Measurements from ENCODE around the gene DPP3. TPM values are rescaled to one million over a fixed set of nuclear protein-coding genes. Genes with fewer than 3 reads are reported as not detected.

DPP3 gene
- total RNA-seq, 5 donors from 2014 or later (not counting 1 experiment from before 2014, with no cell fraction given) = 20.7 to 34.6 (median 29.5) TPM

GRCh38 chr11:66476173-66476840, 3.9 kb upstream of the DPP3 start:
- peaks cover 3 to 22% of the 10 kb centered on the region in 2 experiments for H3K4me1 ChIP-seq (ENCODE audit: control insufficient read depth in 1 of 2, extremely low read depth in 1 of 2, insufficient read depth in 2 of 2, low read length in 2 of 2)
- H3K4me1 Mint-ChIP-seq = peaks cover 18 to 22% (median 20%) of the 10 kb centered on the region in 3 donors
- DNase-seq = no peak
- ATAC-seq (replicated peaks in 1 of 4) = no peak
- no peak overlapping the region for H3K4me3 ChIP-seq (ENCODE audit: control insufficient read depth in 1 of 2, extremely low read depth in 1 of 2, low read length in 1 of 2)
- H3K4me3 Mint-ChIP-seq = no peak overlapping the region
- no peaks in the 10 kb centered on the region for H3K27me3 Mint-ChIP-seq
- no peaks in the 10 kb centered on the region for H3K9me3 ChIP-seq
- peaks cover 3% of the 10 kb centered on the region for H3K36me3 Mint-ChIP-seq
- CTCF ChIA-PET = no interaction called here
- 88% methylated on average over 4 of the region's 10 CpGs for WGBS (ENCODE audit: insufficient coverage)
- peak overlapping the region in 1 of 2 donors; percentile 4 for H3K27ac Mint-ChIP-seq
- H3K9me3 Mint-ChIP-seq = no peaks in the 10 kb centered on the region
- no peaks in the 10 kb centered on the region for H3K27me3 ChIP-seq (replicated peaks in 1 of 2; ENCODE audit: control insufficient read depth in 2 of 2, extremely low read depth in 1 of 2, insufficient read depth in 2 of 2, low read length in 1 of 2)
- peaks cover 0 to 6% of the 10 kb centered on the region in 2 donors for H3K36me3 ChIP-seq (ENCODE audit: control insufficient read depth in 2 of 2, extremely low read depth in 1 of 2, insufficient read depth in 1 of 2, low read length in 1 of 2)
- H3K27ac ChIP-seq (ENCODE audit: low read length) = no peak overlapping the region
- POLR2A ChIA-PET = no interaction called here

- Histone ChIP-seq H3K9me3 (no peaks in the 10 kb centered on the region), H3K27me3 (replicated peaks in 1 of 2; ENCODE audit: control insufficient read depth in 2 of 2, extremely low read depth in 1 of 2, insufficient read depth in 2 of 2, low read length in 1 of 2) (no peaks in the 10 kb centered on the region), H3K4me1 (ENCODE audit: control insufficient read depth in 1 of 2, extremely low read depth in 1 of 2, insufficient read depth in 2 of 2, low read length in 2 of 2) (peaks cover 3 to 23% of the 10 kb centered on the region in 2 experiments), H3K4me3 (ENCODE audit: control insufficient read depth in 1 of 2, extremely low read depth in 1 of 2, low read length in 1 of 2) (no peak overlapping the region), H3K27ac (ENCODE audit: low read length) (no peak overlapping the region), H3K36me3 (ENCODE audit: control insufficient read depth in 2 of 2, extremely low read depth in 1 of 2, insufficient read depth in 1 of 2, low read length in 1 of 2) (peaks cover 0 to 6% of the 10 kb centered on the region in 2 donors)
- DNase-seq (no peak), ATAC-seq (replicated peaks in 1 of 4) (no peak)
- ChIA-PET CTCF (no interaction called here), POLR2A (no interaction called here)
- WGBS (ENCODE audit: insufficient coverage) = 94% methylated on average over 8 of the region's 9 CpGs
- peaks cover 18 to 22% (median 20%) of the 10 kb centered on the region in 3 donors for H3K4me1 Mint-ChIP-seq
- peak overlapping the region in 1 of 2 donors; percentile 4 for H3K27ac Mint-ChIP-seq
- H3K4me3 Mint-ChIP-seq = no peak overlapping the region
- peaks cover 3% of the 10 kb centered on the region for H3K36me3 Mint-ChIP-seq
- H3K27me3 Mint-ChIP-seq = no peaks in the 10 kb centered on the region
- H3K9me3 Mint-ChIP-seq = no peaks in the 10 kb centered on the region
Observed at GRCh38 chr11:66476841-66477251, 3.4 kb upstream of the DPP3 start.

DNA sequence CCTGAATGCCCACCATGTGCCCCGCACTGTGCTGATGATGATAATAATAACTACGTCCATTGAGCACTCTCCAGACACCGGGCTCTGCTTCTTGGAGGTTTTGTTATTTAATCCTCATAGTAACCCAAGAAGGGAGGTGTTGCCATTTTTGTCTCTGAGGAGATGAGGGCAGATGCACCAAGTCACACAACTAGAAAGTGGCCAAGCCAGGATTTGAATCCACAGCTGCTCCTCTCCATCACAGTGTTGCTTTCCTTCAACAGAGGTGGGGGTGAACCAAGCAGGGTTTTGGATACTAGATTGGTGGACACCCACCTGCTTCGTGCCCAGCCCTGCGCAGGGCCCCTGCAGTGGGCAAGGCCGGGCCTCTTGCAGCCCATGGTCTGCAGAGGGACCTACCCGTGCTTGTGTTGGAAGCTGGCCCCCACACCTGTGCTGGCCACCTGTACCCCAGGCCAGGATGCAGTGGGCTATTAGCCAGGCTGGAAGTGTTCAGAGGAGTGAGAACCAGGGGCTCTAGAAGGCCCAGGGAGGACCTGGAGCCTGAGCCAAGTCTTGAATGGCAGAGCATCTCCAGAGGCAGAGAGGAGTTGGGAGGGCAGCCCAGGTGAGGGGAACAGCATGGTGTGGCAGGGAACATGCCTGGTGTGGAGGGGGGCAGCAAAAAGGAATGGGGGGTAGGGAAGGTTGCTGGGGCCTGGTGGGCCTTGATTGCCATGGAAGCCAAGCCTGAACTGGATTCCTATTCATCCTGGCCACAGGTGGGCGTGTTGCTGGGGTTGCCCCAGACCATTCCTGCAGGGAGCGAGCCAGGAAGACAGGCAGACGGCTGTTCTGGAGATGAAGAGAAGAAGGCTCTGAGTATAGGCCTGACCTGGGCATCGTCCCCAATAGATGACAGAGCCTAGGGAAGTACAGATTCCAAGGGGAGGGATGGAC, 2.7 kb upstream of the DPP3 start:
- Mint-ChIP-seq H3K36me3 (peaks cover 5% of the 10 kb centered on the region), H3K27me3 (no peaks in the 10 kb centered on the region), H3K4me3 (peak overlapping the region in 2 of 3 donors; percentile 29 to 49), H3K27ac (peak overlapping the region in 1 of 2 donors; percentile 55), H3K4me1 (peaks cover 20 to 26% (median 25%) of the 10 kb centered on the region in 3 donors), H3K9me3 (no peaks in the 10 kb centered on the region)
- DNase-seq (no peak), ATAC-seq (replicated peaks in 1 of 4) (no peak)
- Histone ChIP-seq H3K27ac (ENCODE audit: low read length) (no peak overlapping the region), H3K4me1 (ENCODE audit: control insufficient read depth in 1 of 2, extremely low read depth in 1 of 2, insufficient read depth in 2 of 2, low read length in 2 of 2) (peaks cover 3 to 23% of the 10 kb centered on the region in 2 experiments), H3K4me3 (ENCODE audit: control insufficient read depth in 1 of 2, extremely low read depth in 1 of 2, low read length in 1 of 2) (no peak overlapping the region), H3K27me3 (replicated peaks in 1 of 2; ENCODE audit: control insufficient read depth in 2 of 2, extremely low read depth in 1 of 2, insufficient read depth in 2 of 2, low read length in 1 of 2) (no peaks in the 10 kb centered on the region), H3K36me3 (ENCODE audit: control insufficient read depth in 2 of 2, extremely low read depth in 1 of 2, insufficient read depth in 1 of 2, low read length in 1 of 2) (peaks cover 0 to 5% of the 10 kb centered on the region in 2 donors), H3K9me3 (no peaks in the 10 kb centered on the region)
- CTCF ChIA-PET = interaction anchor here in 1 of 2 donors (0.5 kb wide), 1 partner anchor 11 kb away, joined by 4 read pairs; the partner anchor contains the start of gene PELI3
- POLR2A ChIA-PET = no interaction called here
- WGBS (ENCODE audit: insufficient coverage) = 94% methylated on average over 8 of the region's 11 CpGs

DNA sequence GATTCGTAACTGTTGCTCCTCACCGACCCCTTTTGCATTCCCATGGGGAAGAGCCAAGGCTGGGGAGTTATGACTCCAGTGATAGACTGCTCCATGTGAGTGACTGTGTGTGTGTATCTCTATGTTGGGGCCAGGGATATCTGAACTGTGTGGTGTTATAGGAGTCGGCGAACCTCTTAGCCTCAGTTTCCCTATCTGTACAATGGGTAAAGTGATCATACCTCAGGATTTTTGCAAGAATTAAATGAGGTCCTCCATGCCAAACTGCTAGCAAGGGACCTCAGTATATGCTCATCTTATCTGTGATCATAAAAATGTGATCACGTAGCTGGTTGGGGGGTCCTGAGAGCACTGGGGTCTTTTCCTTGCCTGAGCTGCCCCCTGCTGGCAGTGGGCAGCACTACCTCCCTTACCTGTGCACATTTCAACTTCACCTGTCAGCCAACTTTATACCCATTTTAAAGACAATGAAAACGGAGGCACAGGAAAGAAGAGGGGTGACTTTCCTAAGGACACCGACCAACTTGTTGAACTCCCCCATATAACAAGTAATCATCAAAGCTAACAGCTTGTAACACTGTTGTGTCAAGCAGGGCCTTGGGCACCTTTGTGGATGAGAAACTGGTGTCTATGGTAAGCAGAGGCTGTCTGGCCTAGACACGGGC, 1.4 kb upstream of the DPP3 start:
- CTCF ChIA-PET = interaction anchor here (0.5 to 1.0 kb wide), 2 partner anchors 12 to 38 kb away, joined by 4 to 6 read pairs; partner anchors contain the start of gene PELI3 (in 1 of the 2)
- peak overlapping the region; percentile 85 to 91 (median 87) for H3K4me3 Mint-ChIP-seq
- H3K9me3 ChIP-seq = no peaks in the 10 kb centered on the region
- peaks cover 0 to 9% of the 10 kb centered on the region in 2 donors for H3K36me3 ChIP-seq (ENCODE audit: control insufficient read depth in 2 of 2, extremely low read depth in 1 of 2, insufficient read depth in 1 of 2, low read length in 1 of 2)
- POLR2A ChIA-PET = no interaction called here
- H3K4me1 ChIP-seq (ENCODE audit: control insufficient read depth in 1 of 2, extremely low read depth in 1 of 2, insufficient read depth in 2 of 2, low read length in 2 of 2) = peaks cover 3 to 23% of the 10 kb centered on the region in 2 experiments
- WGBS (ENCODE audit: insufficient coverage) = 76% methylated on average over 3 of the region's 8 CpGs
- peak overlapping the region in 1 of 2 donors; percentile 89 for H3K4me3 ChIP-seq (ENCODE audit: control insufficient read depth in 1 of 2, extremely low read depth in 1 of 2, low read length in 1 of 2)
- H3K27ac ChIP-seq (ENCODE audit: low read length) = no peak overlapping the region
- H3K27me3 Mint-ChIP-seq = no peaks in the 10 kb centered on the region
- no peak for ATAC-seq (replicated peaks in 1 of 4)
- no peaks in the 10 kb centered on the region for H3K27me3 ChIP-seq (replicated peaks in 1 of 2; ENCODE audit: control insufficient read depth in 2 of 2, extremely low read depth in 1 of 2, insufficient read depth in 2 of 2, low read length in 1 of 2)
- peak overlapping the region; percentile 59 to 92 for H3K27ac Mint-ChIP-seq
- DNase-seq = peak in 12 of 35 experiments; percentile 13 to 63 (median 24)
- peaks cover 22 to 28% (median 25%) of the 10 kb centered on the region in 3 donors for H3K4me1 Mint-ChIP-seq
- H3K36me3 Mint-ChIP-seq = peaks cover 7% of the 10 kb centered on the region
- no peaks in the 10 kb centered on the region for H3K9me3 Mint-ChIP-seq

GRCh38 chr11:66479394-66480116, 679 bp upstream of the DPP3 start:
- Mint-ChIP-seq H3K9me3 (no peaks in the 10 kb centered on the region), H3K36me3 (peaks cover 4% of the 10 kb centered on the region), H3K4me3 (peak overlapping the region; percentile 85 to 91 (median 87)), H3K27me3 (no peaks in the 10 kb centered on the region), H3K27ac (peak overlapping the region; percentile 74 to 92), H3K4me1 (peaks cover 22 to 28% (median 25%) of the 10 kb centered on the region in 3 donors)
- Histone ChIP-seq H3K9me3 (no peaks in the 10 kb centered on the region), H3K27me3 (replicated peaks in 1 of 2; ENCODE audit: control insufficient read depth in 2 of 2, extremely low read depth in 1 of 2, insufficient read depth in 2 of 2, low read length in 1 of 2) (no peaks in the 10 kb centered on the region), H3K36me3 (ENCODE audit: control insufficient read depth in 2 of 2, extremely low read depth in 1 of 2, insufficient read depth in 1 of 2, low read length in 1 of 2) (peaks cover 0 to 9% of the 10 kb centered on the region in 2 donors), H3K27ac (ENCODE audit: low read length) (peak overlapping the region; percentile 58), H3K4me1 (ENCODE audit: control insufficient read depth in 1 of 2, extremely low read depth in 1 of 2, insufficient read depth in 2 of 2, low read length in 2 of 2) (peaks cover 3 to 23% of the 10 kb centered on the region in 2 experiments), H3K4me3 (ENCODE audit: control insufficient read depth in 1 of 2, extremely low read depth in 1 of 2, low read length in 1 of 2) (peak overlapping the region; percentile 72 to 89)
- DNase-seq (peak in 3 of 35 experiments; percentile 18 to 19 (median 19)), ATAC-seq (replicated peaks in 1 of 4) (no peak)
- POLR2A ChIA-PET = interaction anchor here (0.5 to 0.6 kb wide), 2 partner anchors 13 to 1630 kb away, joined by 3 read pairs; no protein-coding TSS in a partner anchor
- CTCF ChIA-PET = interaction anchor here (0.5 to 1.1 kb wide), 8 partner anchors 12 to 199 kb away, joined by 3 to 12 read pairs (median 5); partner anchors contain the start of genes MRPL11 (in 1 of the 2), PELI3 (in 1 of the 2) and RBM4B (in 1 of the 2)
- WGBS (ENCODE audit: insufficient coverage) = 9% methylated on average over 29 of the region's 34 CpGs
